PC-9 (cell line): ENCODE measurements around the gene DOLPP1. TPM values are rescaled to one million over a fixed set of nuclear protein-coding genes. Genes with fewer than 3 reads are reported as not detected.

ENCODE experiments used
- BruUV-seq: library from RNA; stranded (reverse); fragments of 400-500 nt; replicated peaks from 2 replicates; lab custom pipeline; 2021; lab: Mats Ljungman, UMichigan
- CTCF ChIA-PET: fragments of 300-600 bp; sonication (Branson Sonifier 250); formaldehyde crosslinking; loops from one replicate; lab custom pipeline; 2022; ENCODE audit warnings: antibody characterized with exemption; lab: Charles Lee
- POLR2A ChIA-PET: fragments of 300-600 bp; sonication (Branson Sonifier 250); formaldehyde crosslinking; loops from one replicate; lab custom pipeline; 2022; ENCODE audit warnings: antibody characterized with exemption; ENCODE audit not compliant: unreplicated experiment; lab: Charles Lee
- DNase-seq, 2 experiments: peaks; one replicate each; pipeline versions ENCODE4 v3.0.0 to v3.0.0-alpha.2; 2015 to 2022; ENCODE audit warnings: mixed read lengths in 1 of 2
- H2AFZ ChIP-seq: fragments of 200-600 bp; sonication (generic); 2 replicates; pipeline ENCODE4 v1.8.1; 2017; ENCODE audit warnings: antibody characterized with exemption
- H3F3A ChIP-seq: fragments of 200-600 bp; sonication (generic); 2 replicates; pipeline ENCODE4 v1.8.1; 2017; ENCODE audit warnings: antibody characterized with exemption, mild to moderate bottlenecking, low read depth; ENCODE audit not compliant: insufficient read depth
- H3K27ac ChIP-seq: fragments of 200-600 bp; sonication (generic); 2 replicates; pipeline ENCODE4 v1.6.1; 2016; ENCODE audit warnings: mixed run types
- H3K27me3 ChIP-seq: fragments of 200-600 bp; sonication (generic); 2 replicates; pipeline ENCODE4 v1.6.1; 2016; ENCODE audit warnings: low read depth, mixed run types; ENCODE audit not compliant: insufficient read depth
- H3K36me3 ChIP-seq: fragments of 200-600 bp; sonication (generic); 2 replicates; pipeline ENCODE4 v1.6.1; 2016; ENCODE audit warnings: low read depth, mixed run types
- H3K4me1 ChIP-seq: fragments of 200-600 bp; sonication (generic); replicated peaks from 2 replicates; pipeline ENCODE4 v1.6.1; 2016; ENCODE audit warnings: mixed run types; ENCODE audit not compliant: insufficient read depth
- H3K4me2 ChIP-seq: fragments of 200-600 bp; sonication (generic); 2 replicates; pipeline ENCODE4 v1.6.1; 2017; ENCODE audit warnings: mixed run types
- H3K4me3 ChIP-seq: fragments of 200-600 bp; sonication (generic); 2 replicates; pipeline ENCODE4 v1.6.1; 2016; ENCODE audit warnings: mixed run types
- H3K79me2 ChIP-seq: fragments of 200-600 bp; sonication (generic); 2 replicates; pipeline ENCODE4 v1.6.1; 2017; ENCODE audit warnings: low read depth, mixed run types
- H3K9me2 ChIP-seq: fragments of 200-600 bp; sonication (generic); 2 replicates; pipeline ENCODE4 v1.8.1; 2017; ENCODE audit warnings: mild to moderate bottlenecking; ENCODE audit not compliant: insufficient read depth
- H3K9me3 ChIP-seq: fragments of 200-600 bp; sonication (generic); 2 replicates; pipeline ENCODE4 v1.8.1; 2016; ENCODE audit warnings: low read depth; ENCODE audit not compliant: insufficient read depth
- H4K20me1 ChIP-seq: fragments of 200-600 bp; sonication (generic); 2 replicates; pipeline ENCODE4 v1.8.1; 2017; ENCODE audit not compliant: insufficient read depth
- CTCF ChIP-seq: fragments of 200-600 bp; sonication (generic); conservative IDR thresholded peaks from 2 replicates; pipeline ENCODE4 v1.6.1; 2017; ENCODE audit warnings: mixed run types, antibody characterized with exemption, mild to moderate bottlenecking, moderate library complexity
- EZH2 ChIP-seq: fragments of 200-600 bp; sonication (generic); IDR thresholded peaks from 2 replicates; pipeline ENCODE4 v1.8.0; 2017; ENCODE audit warnings: antibody characterized with exemption, low read depth
- intact Hi-C: fragments of 100-400 bp; cut with micrococcal nuclease; formaldehyde crosslinking; loops from one replicate; pipeline ENCODE4 v1.10.0; 2022; ENCODE audit not compliant: unreplicated experiment
- total RNA-seq: library from RNA; stranded (reverse); gene quantifications from 2 replicates; pipeline ENCODE4 v1.2.3, GENCODE V29; 2021

DOLPP1 gene
- total RNA-seq, 1 experiment from 2014 or later, result 24.4 TPM

DNA sequence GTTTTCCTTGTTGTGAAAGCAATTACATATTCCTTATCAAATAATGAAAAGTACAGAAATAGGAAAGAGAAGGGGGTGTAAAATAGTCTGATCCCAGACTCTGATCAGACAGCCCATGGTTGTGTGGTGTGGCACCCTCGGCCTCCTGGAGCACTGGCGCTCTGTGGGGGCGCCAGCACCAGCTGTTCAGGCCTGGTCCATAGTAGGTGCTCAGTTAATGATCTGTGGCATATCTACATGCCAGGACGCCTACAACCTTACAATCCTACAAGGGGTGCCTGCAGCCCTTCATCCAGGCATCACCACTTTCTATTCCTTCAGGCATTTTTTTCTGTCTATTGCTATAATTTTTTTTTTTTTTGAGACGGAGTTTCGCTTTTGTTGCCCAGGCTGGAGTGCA lies 27.9 kb upstream of the DOLPP1 start:
- Histone ChIP-seq H4K20me1 (no peaks in the 10 kb centered on the region), H2AFZ (no peak overlapping the region), H3K27ac (peak overlapping the region; percentile 74), H3K79me2 (peaks cover 6% of the 10 kb centered on the region; the same call in 1 of the 2 replicates), H3K36me3 (peaks cover 20% of the 10 kb centered on the region), H3K4me2 (peak overlapping the region; percentile 61), H3K4me1 (peaks cover 36% of the 10 kb centered on the region), H3K4me3 (no peak overlapping the region; the same call in 1 of the 2 replicates), H3F3A (peaks cover 45% of the 10 kb centered on the region), H3K9me3 (no peaks in the 10 kb centered on the region), H3K9me2 (no peaks in the 10 kb centered on the region), H3K27me3 (no peaks in the 10 kb centered on the region)
- DNase-seq, result no peak
- ChIA-PET POLR2A (interaction anchor here (0.5 to 0.8 kb wide), 2 partner anchors 28 to 573 kb away, joined by 3 to 8 read pairs; no protein-coding TSS in a partner anchor), CTCF (interaction anchor here (1.2 kb wide), 1 partner anchor 25 kb away, joined by 15 read pairs; the partner anchor contains the start of gene SH3GLB2)
- no TSS peak for BruUV-seq
- intact Hi-C loops, result loop anchor here (2.0 to 10.0 kb wide), 2 partner anchors 58 to 498 kb away; partner anchors contain the start of genes CRAT, PTPA and SPTAN1
- TF ChIP-seq CTCF (no peak), EZH2 (no peak)

GRCh38 chr9:129054163-129054851 lies 26.6 kb upstream of the DOLPP1 start:
- Histone ChIP-seq H3K36me3 (peaks cover 20% of the 10 kb centered on the region), H3K9me2 (no peaks in the 10 kb centered on the region), H3K9me3 (no peaks in the 10 kb centered on the region), H3K4me1 (peaks cover 49% of the 10 kb centered on the region), H4K20me1 (no peaks in the 10 kb centered on the region), H3K4me3 (no peak overlapping the region), H3K27me3 (no peaks in the 10 kb centered on the region), H3K79me2 (peaks cover 6% of the 10 kb centered on the region; the same call in 1 of the 2 replicates), H2AFZ (no peak overlapping the region), H3F3A (peaks cover 52% of the 10 kb centered on the region), H3K4me2 (no peak overlapping the region), H3K27ac (0 out of 2 replicates have a peak overlapping the region, but pooled peaks have one; percentile 74)
- POLR2A ChIA-PET, result interaction anchor here (0.6 kb wide), 1 partner anchor 294 kb away, joined by 3 read pairs; no protein-coding TSS in a partner anchor
- BruUV-seq, result TSS peak; percentile 45
- no peak for DNase-seq
- intact Hi-C loops, result loop anchor here (10.0 kb wide), 1 partner anchor 500 kb away; the partner anchor contains the start of gene SPTAN1
- TF ChIP-seq CTCF, result no peak
- TF ChIP-seq EZH2, result no peak
- CTCF ChIA-PET, result no interaction called here

- H3K9me2 ChIP-seq, result no peaks in the 10 kb centered on the region
- peak overlapping the region; percentile 55 for H3K4me2 ChIP-seq
- H3K79me2 ChIP-seq, result no peaks in the 10 kb centered on the region
- ChIA-PET POLR2A (no interaction called here), CTCF (interaction anchor here (0.6 kb wide), 1 partner anchor 668 kb away, joined by 7 read pairs; no protein-coding TSS in a partner anchor)
- peaks cover 33% of the 10 kb centered on the region for H3K4me1 ChIP-seq
- peaks cover 16% of the 10 kb centered on the region for H3K36me3 ChIP-seq
- H2AFZ ChIP-seq, result no peak overlapping the region
- intact Hi-C loops, result loop anchor here (1.0 to 10.0 kb wide), 2 partner anchors 31 to 504 kb away; partner anchors contain the start of genes SH3GLB2 and SPTAN1
- no TSS peak for BruUV-seq
- H3K27ac ChIP-seq, result peak overlapping the region; percentile 43
- H3F3A ChIP-seq, result peaks cover 23% of the 10 kb centered on the region; the same call in 1 of the 2 replicates
- no peaks in the 10 kb centered on the region for H3K27me3 ChIP-seq
- TF ChIP-seq EZH2 (no peak), CTCF (no peak)
- H3K4me3 ChIP-seq, result no peak overlapping the region
- H4K20me1 ChIP-seq, result no peaks in the 10 kb centered on the region
- H3K9me3 ChIP-seq, result no peaks in the 10 kb centered on the region
- DNase-seq, result peak; percentile 51 to 76
These were observed 21.7 kb upstream of the DOLPP1 start for GRCh38 chr9:129058965-129059795.
